ENCODE data around the gene MET.

GRCh38 chr7:116824449-116824848, 152.5 kb downstream of the MET start:
- TF ChIP-seq CTCF (IDR thresholded peaks at IDR 0.05) (no peak), POLR2A (IDR thresholded peaks at IDR 0.05) (no peak), EP300 (IDR thresholded peaks at IDR 0.05) (no peak)
